ENCODE measurements around the gene MINDY1.

Gene MINDY1

GRCh38 chr1:151007853-151008243, 1.1 kb upstream of the MINDY1 start:
- H3K36me3 Mint-ChIP-seq (ENCODE audit: low read depth), result no peaks in the 10 kb centered on the region
- H3K27me3 Mint-ChIP-seq (ENCODE audit: low read depth, poor library complexity), result peaks cover 6% of the 10 kb centered on the region
- no peak for DNase-seq
- no peaks in the 10 kb centered on the region for H3K9me3 Mint-ChIP-seq
- H3K4me1 Mint-ChIP-seq, result peaks cover 76% of the 10 kb centered on the region
- peak overlapping the region; percentile 99 for H3K27ac Mint-ChIP-seq
- peak overlapping the region; percentile 98 for H3K4me3 Mint-ChIP-seq
- no peak for TF ChIP-seq CTCF (IDR thresholded peaks at IDR 0.05)

- peak overlapping the region; percentile 98 for H3K4me3 Mint-ChIP-seq
- no peaks in the 10 kb centered on the region for H3K9me3 Mint-ChIP-seq
These were observed 878 bp downstream of the MINDY1 start for GRCh38 chr1:151005729-151006319.

GRCh38 chr1:151003180-151003579, 3.5 kb downstream of the MINDY1 start:
- no peak for TF ChIP-seq CTCF (IDR thresholded peaks at IDR 0.05)
- H3K27me3 Mint-ChIP-seq (ENCODE audit: low read depth, poor library complexity), result peaks cover 2% of the 10 kb centered on the region
- no peak overlapping the region for H3K4me3 Mint-ChIP-seq
- peaks cover 59% of the 10 kb centered on the region for H3K4me1 Mint-ChIP-seq
- DNase-seq, result no peak
- peak overlapping the region; percentile 47 for H3K27ac Mint-ChIP-seq
- H3K36me3 Mint-ChIP-seq (ENCODE audit: low read depth), result peaks cover 21% of the 10 kb centered on the region
- no peaks in the 10 kb centered on the region for H3K9me3 Mint-ChIP-seq

More at GRCh38 chr1:151005729-151006319, 878 bp downstream of the MINDY1 start:
- TF ChIP-seq CTCF (IDR thresholded peaks at IDR 0.05), result no peak
- no peak for DNase-seq
- H3K27ac Mint-ChIP-seq, result peak overlapping the region; percentile 99
- peaks cover 12% of the 10 kb centered on the region for H3K36me3 Mint-ChIP-seq (ENCODE audit: low read depth)
- peaks cover 76% of the 10 kb centered on the region for H3K4me1 Mint-ChIP-seq
- H3K27me3 Mint-ChIP-seq (ENCODE audit: low read depth, poor library complexity), result peaks cover 6% of the 10 kb centered on the region

- no peak for TF ChIP-seq CTCF (IDR thresholded peaks at IDR 0.05)
- H3K36me3 Mint-ChIP-seq (ENCODE audit: low read depth), result peaks cover 21% of the 10 kb centered on the region
- no peak for DNase-seq
- H3K4me3 Mint-ChIP-seq, result peak overlapping the region; percentile 47
- H3K27ac Mint-ChIP-seq, result peak overlapping the region; percentile 47
- H3K4me1 Mint-ChIP-seq, result peaks cover 53% of the 10 kb centered on the region
- H3K27me3 Mint-ChIP-seq (ENCODE audit: low read depth, poor library complexity), result peaks cover 2% of the 10 kb centered on the region
- no peaks in the 10 kb centered on the region for H3K9me3 Mint-ChIP-seq
These were observed 4.1 kb downstream of the MINDY1 start for GRCh38 chr1:151002611-151003010.

GRCh38 chr1:151002051-151002450, 4.7 kb downstream of the MINDY1 start:
- H3K4me3 Mint-ChIP-seq, result no peak overlapping the region
- DNase-seq, result no peak
- peaks cover 2% of the 10 kb centered on the region for H3K27me3 Mint-ChIP-seq (ENCODE audit: low read depth, poor library complexity)
- no peak for TF ChIP-seq CTCF (IDR thresholded peaks at IDR 0.05)
- H3K4me1 Mint-ChIP-seq, result peaks cover 47% of the 10 kb centered on the region
- no peak overlapping the region for H3K27ac Mint-ChIP-seq
- H3K36me3 Mint-ChIP-seq (ENCODE audit: low read depth), result peaks cover 21% of the 10 kb centered on the region
- H3K9me3 Mint-ChIP-seq, result no peaks in the 10 kb centered on the region

GRCh38 chr1:151001602-151002001, 5.1 kb downstream of the MINDY1 start:
- Mint-ChIP-seq H3K36me3 (ENCODE audit: low read depth) (peaks cover 21% of the 10 kb centered on the region), H3K27ac (no peak overlapping the region), H3K4me3 (no peak overlapping the region), H3K4me1 (peaks cover 43% of the 10 kb centered on the region), H3K9me3 (no peaks in the 10 kb centered on the region), H3K27me3 (ENCODE audit: low read depth, poor library complexity) (peaks cover 2% of the 10 kb centered on the region)
- no peak for DNase-seq
- TF ChIP-seq CTCF (IDR thresholded peaks at IDR 0.05), result no peak
